Measurements from ENCODE around the gene PRAMEF4.
"Not testable (repeated sequence)": the region's sequence is repeated elsewhere in the genome, so short reads cannot be mapped to it uniquely, and the experiment has no call there.

GRCh38 chr1:12899186-12899585, 13.2 kb upstream of the PRAMEF4 start:
- not testable (repeated sequence) for TF ChIP-seq CTCF (IDR thresholded peaks at IDR 0.05; ENCODE audit: poor library complexity); EZH2 (IDR thresholded peaks at IDR 0.05; ENCODE audit: borderline replicate concordance)
